ENCODE measurements around the gene IL11. TPM values are rescaled to one million over a fixed set of nuclear protein-coding genes. Genes with fewer than 3 reads are reported as not detected.

The IL11 gene
- polyA plus RNA-seq, 3 donors: not detected

DNA sequence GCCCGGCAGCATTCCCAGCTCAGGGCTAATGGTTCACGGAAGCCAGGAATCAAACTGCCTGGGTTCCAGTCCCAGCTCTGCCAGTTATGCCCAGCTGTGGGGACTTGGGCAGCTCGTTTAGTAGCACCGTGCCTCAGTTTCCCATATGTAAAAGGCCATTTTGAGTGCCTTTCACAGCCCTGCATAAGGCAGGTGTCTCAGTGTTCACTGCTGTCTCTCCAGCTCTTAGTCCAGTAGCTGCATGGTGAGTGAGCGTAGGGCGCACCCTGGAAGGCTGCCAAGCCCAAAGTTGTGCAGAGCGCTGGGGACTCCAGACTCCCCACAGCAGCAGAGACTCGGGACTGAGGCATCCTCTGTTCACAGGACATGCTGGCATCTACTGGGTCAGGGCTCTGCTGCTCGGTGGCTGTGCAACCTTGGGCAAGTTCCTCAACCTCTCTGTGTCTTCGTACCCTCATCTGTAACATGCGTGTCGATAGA, 21.0 kb upstream of the IL11 start:
- no peak overlapping the region for H2AFZ ChIP-seq (ENCODE audit: insufficient read depth, low read depth, low read length, poor library complexity, severe bottlenecking)

DNA sequence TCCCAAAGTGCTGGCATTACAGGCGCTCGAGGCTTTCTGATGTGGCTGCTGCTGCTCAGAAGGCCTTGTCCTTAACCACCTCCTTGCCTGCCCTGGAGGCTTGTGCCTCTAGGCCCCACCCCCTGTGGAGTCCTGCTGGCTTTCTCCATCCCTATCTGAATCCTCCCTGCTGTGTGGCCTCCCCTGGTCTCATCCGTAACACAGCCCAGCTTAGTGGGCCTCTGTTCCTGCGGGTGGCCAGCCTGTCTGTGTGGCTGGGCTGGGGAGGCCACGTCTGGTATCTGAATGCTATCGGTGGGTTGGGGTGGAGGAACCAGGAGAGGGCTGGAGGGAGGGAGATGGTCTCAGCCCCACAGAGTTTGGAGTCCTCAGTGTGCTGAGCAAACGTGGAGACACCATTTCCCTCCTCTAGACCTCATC, 20.2 kb upstream of the IL11 start:
- no peak overlapping the region for H3K27ac ChIP-seq (ENCODE audit: low read depth in 1 of 2, low read length in 2 of 2)
- Mint-ChIP-seq H3K27me3 (ENCODE audit: low read depth in 3 of 3) (peaks cover 0 to 1% (median 0%) of the 10 kb centered on the region in 3 donors), H3K4me1 (peaks cover 42% of the 10 kb centered on the region), H3K9me3 (peaks cover 0 to 2% (median 0%) of the 10 kb centered on the region in 7 donors), H3K27ac (peak overlapping the region in 5 of 7 donors; percentile 2 to 55 (median 46)), H3K4me3 (no peak overlapping the region), H3K36me3 (peaks cover 39 to 47% of the 10 kb centered on the region in 2 donors)
- no peak overlapping the region for H3K4me2 ChIP-seq (replicated peaks; ENCODE audit: extremely low read depth, low read length, poor library complexity, severe bottlenecking)
- no peak overlapping the region for H3K9ac ChIP-seq (ENCODE audit: insufficient read depth, low read length, poor library complexity, severe bottlenecking)
- peaks cover 75% of the 10 kb centered on the region for H4K20me1 ChIP-seq (ENCODE audit: insufficient read depth, low read length)
- intact Hi-C loops (cut with micrococcal nuclease): no loop called here
- DNase-seq: no peak
- no peak overlapping the region for H3K4me3 ChIP-seq (replicated peaks in 1 of 3; ENCODE audit: low read depth in 2 of 3, low read length in 3 of 3)
- H3K9me3 ChIP-seq (replicated peaks in 1 of 2; ENCODE audit: control insufficient read depth in 1 of 2, insufficient read depth in 1 of 2, low read length in 2 of 2): no peaks in the 10 kb centered on the region
- peaks cover 40 to 43% of the 10 kb centered on the region in 2 donors for H3K36me3 ChIP-seq (replicated peaks in 1 of 2; ENCODE audit: control insufficient read depth in 1 of 2, insufficient read depth in 2 of 2, low read length in 2 of 2)
- TF ChIP-seq, protein P1, sequence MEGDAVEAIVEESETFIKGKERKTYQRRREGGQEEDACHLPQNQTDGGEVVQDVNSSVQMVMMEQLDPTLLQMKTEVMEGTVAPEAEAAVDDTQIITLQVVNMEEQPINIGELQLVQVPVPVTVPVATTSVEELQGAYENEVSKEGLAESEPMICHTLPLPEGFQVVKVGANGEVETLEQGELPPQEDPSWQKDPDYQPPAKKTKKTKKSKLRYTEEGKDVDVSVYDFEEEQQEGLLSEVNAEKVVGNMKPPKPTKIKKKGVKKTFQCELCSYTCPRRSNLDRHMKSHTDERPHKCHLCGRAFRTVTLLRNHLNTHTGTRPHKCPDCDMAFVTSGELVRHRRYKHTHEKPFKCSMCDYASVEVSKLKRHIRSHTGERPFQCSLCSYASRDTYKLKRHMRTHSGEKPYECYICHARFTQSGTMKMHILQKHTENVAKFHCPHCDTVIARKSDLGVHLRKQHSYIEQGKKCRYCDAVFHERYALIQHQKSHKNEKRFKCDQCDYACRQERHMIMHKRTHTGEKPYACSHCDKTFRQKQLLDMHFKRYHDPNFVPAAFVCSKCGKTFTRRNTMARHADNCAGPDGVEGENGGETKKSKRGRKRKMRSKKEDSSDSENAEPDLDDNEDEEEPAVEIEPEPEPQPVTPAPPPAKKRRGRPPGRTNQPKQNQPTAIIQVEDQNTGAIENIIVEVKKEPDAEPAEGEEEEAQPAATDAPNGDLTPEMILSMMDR (IDR thresholded peaks at IDR 0.05): no peak
- H2AFZ ChIP-seq (ENCODE audit: insufficient read depth, low read depth, low read length, poor library complexity, severe bottlenecking): no peak overlapping the region
- WGBS (ENCODE audit: insufficient coverage): 92% methylated on average over 6 of the region's 7 CpGs
- no peaks in the 10 kb centered on the region for H3K27me3 ChIP-seq (ENCODE audit: control insufficient read depth in 2 of 2, insufficient read depth in 2 of 2, low read length in 2 of 2)
- peaks cover 25 to 35% of the 10 kb centered on the region in 2 donors for H3K4me1 ChIP-seq (ENCODE audit: control insufficient read depth in 1 of 2, insufficient read depth in 2 of 2, low read length in 2 of 2)
- H3K79me2 ChIP-seq (ENCODE audit: insufficient read depth, low read length): peaks cover 43% of the 10 kb centered on the region

More for the DNA sequence above, 21.0 kb upstream of the IL11 start:
- Histone ChIP-seq H3K4me2 (replicated peaks; ENCODE audit: extremely low read depth, low read length, poor library complexity, severe bottlenecking) (no peak overlapping the region), H3K9ac (ENCODE audit: insufficient read depth, low read length, poor library complexity, severe bottlenecking) (no peak overlapping the region), H3K27me3 (ENCODE audit: control insufficient read depth in 2 of 2, insufficient read depth in 2 of 2, low read length in 2 of 2) (no peaks in the 10 kb centered on the region), H3K36me3 (replicated peaks in 1 of 2; ENCODE audit: control insufficient read depth in 1 of 2, insufficient read depth in 2 of 2, low read length in 2 of 2) (peaks cover 40 to 43% of the 10 kb centered on the region in 2 donors), H3K27ac (ENCODE audit: low read depth in 1 of 2, low read length in 2 of 2) (no peak overlapping the region), H3K9me3 (replicated peaks in 1 of 2; ENCODE audit: control insufficient read depth in 1 of 2, insufficient read depth in 1 of 2, low read length in 2 of 2) (no peaks in the 10 kb centered on the region), H3K4me3 (replicated peaks in 1 of 3; ENCODE audit: low read depth in 2 of 3, low read length in 3 of 3) (no peak overlapping the region), H3K79me2 (ENCODE audit: insufficient read depth, low read length) (peaks cover 38% of the 10 kb centered on the region), H3K4me1 (ENCODE audit: control insufficient read depth in 1 of 2, insufficient read depth in 2 of 2, low read length in 2 of 2) (peaks cover 25 to 32% of the 10 kb centered on the region in 2 donors), H4K20me1 (ENCODE audit: insufficient read depth, low read length) (peaks cover 70% of the 10 kb centered on the region)
- H3K27me3 Mint-ChIP-seq (ENCODE audit: low read depth in 3 of 3): peaks cover 0 to 1% (median 0%) of the 10 kb centered on the region in 3 donors
- H3K4me3 Mint-ChIP-seq: no peak overlapping the region
- H3K27ac Mint-ChIP-seq: peak overlapping the region in 1 of 7 donors; percentile 33
- intact Hi-C loops (cut with micrococcal nuclease): no loop called here
- 94% methylated on average over 7 of the region's 12 CpGs for WGBS (ENCODE audit: insufficient coverage)
- H3K4me1 Mint-ChIP-seq: peaks cover 42% of the 10 kb centered on the region
- H3K9me3 Mint-ChIP-seq: no peaks in the 10 kb centered on the region
- TF ChIP-seq, protein P1 (IDR thresholded peaks at IDR 0.05): no peak
- peaks cover 39 to 47% of the 10 kb centered on the region in 2 donors for H3K36me3 Mint-ChIP-seq
- no peak for DNase-seq
